Adrenal gland (tissue), 12 donors: Measurements from ENCODE around the gene TBX15. TPM values are rescaled to one million over a fixed set of nuclear protein-coding genes. Genes with fewer than 3 reads are reported as not detected.

ENCODE experiments used
- DNase-seq, 7 donors: peaks; one replicate each; pipeline ENCODE4 v3.0.0-alpha.2; 2019 to 2020
- H3K27ac ChIP-seq, 5 donors: fragments of 200-600 bp; sonication (generic) in 4 of 5; 1 replicate in 3 of 5; 2 replicates in 2 of 5; pipeline versions ENCODE4 v1.5.1 to v1.8.0; 2016 to 2020; ENCODE audit warnings: mild to moderate bottlenecking in 1 of 5
- H3K27me3 ChIP-seq: fragments of 200-600 bp; 2 replicates; pipeline ENCODE4 v1.8.0; 2021
- H3K36me3 ChIP-seq, 2 donors: fragments of 200-600 bp; replicated peaks in 1 of 2; 1 replicate in 1 of 2; 2 replicates in 1 of 2; pipeline versions ENCODE4 v1.5.1 to v1.8.0; 2018 to 2022
- H3K4me1 ChIP-seq, 2 donors: fragments of 200-600 bp; replicated peaks in 1 of 2; 1 replicate in 1 of 2; 2 replicates in 1 of 2; pipeline versions ENCODE4 v1.5.1 to v1.8.0; 2018 to 2021
- H3K4me3 ChIP-seq, 4 donors: fragments of 200-600 bp; sonication (generic) in 3 of 4; one replicate each; pipeline ENCODE4 v1.5.1; 2016 to 2018
- H3K9me3 ChIP-seq, 3 donors: fragments of 200-600 bp; sonication (generic) in 1 of 3; replicated peaks in 1 of 3; 1 replicate in 2 of 3; 2 replicates in 1 of 3; pipeline versions ENCODE4 v1.5.1 to v1.8.0; 2016 to 2021
- CTCF ChIP-seq, 6 experiments: fragments of 450-650 bp in 4 of 6; fragments of 200-600 bp in 2 of 6; sonication (generic) in 1 of 6; IDR thresholded peaks; 1 replicate in 5 of 6; 2 replicates in 1 of 6; pipeline versions ENCODE4 v1.5.1 to v1.8.0; 2016 to 2021; ENCODE audit warnings: antibody characterized with exemption in 6 of 6, mild to moderate bottlenecking in 2 of 6, moderate library complexity in 1 of 6
- POLR2A ChIP-seq, 2 donors: fragments of 450-650 bp; IDR thresholded peaks; one replicate each; pipeline ENCODE4 v1.6.1; 2017; ENCODE audit warnings: antibody characterized with exemption in 2 of 2, mild to moderate bottlenecking in 2 of 2, moderate library complexity in 1 of 2
- WGBS, 4 donors: extraction: QIAGEN DNeasy Blood & Tissue Kit in 2 of 4; methylation state at CpG; one replicate each; pipeline versions ENCODE4 v1.1.5 to v1.1.7; 2013 to 2017; 5-methylcytosine and 5-hydroxymethylcytosine counted together
- intact Hi-C, 2 donors: fragments of 100-400 bp; cut with DNase I; formaldehyde crosslinking; loops; one replicate each; pipeline versions ENCODE4 v1.14.1 to v1.15.0; 2022 to 2023
- polyA plus RNA-seq, 3 donors: library from polyadenylated mRNA; stranded (reverse); fragments of 200-250 nt in 2 of 3; fragments of 350-450 nt in 1 of 3; fragmentation: Illumina TruSeq in 1 of 3; extraction: RNeasy Lipid Tissue Mini Kit (QIAGEN cat#74804) in 1 of 3; gene quantifications; one replicate each; pipeline ENCODE4 v1.2.3, GENCODE V29; 2013 to 2014
- total RNA-seq, 9 donors: library from RNA; depleted of rRNA in 4 of 9; stranded (reverse); fragments of >200 nt in 4 of 9; fragments of 120-200 nt in 1 of 9; fragmentation: NEBNext Ultra II Directional in 1 of 9; extraction: Animal tissue kit (Norgen Biotek cat#: 25700) in 1 of 9; gene quantifications; one replicate each; pipeline versions ENCODE4 v1.1.0 to v1.2.4, GENCODE V29; 2013 to 2023
- donor health status: healthy with polysubstance abuse.
- donor health status: Bipolar disorder and iron deficiency.
- donor health status: DM: yes; HTN: yes; CAD: no.
- donor health status: DM: no; HTN: no; CAD: no.
- donor health status: DM: no; HTN: no; CAD: no.
- donor health status: DM: yes; HTN: yes; CAD: no.

TBX15 gene
- total and polyA plus RNA-seq, 12 donors = 0.06 to 0.48 (median 0.15) TPM; not detected in 2

DNA sequence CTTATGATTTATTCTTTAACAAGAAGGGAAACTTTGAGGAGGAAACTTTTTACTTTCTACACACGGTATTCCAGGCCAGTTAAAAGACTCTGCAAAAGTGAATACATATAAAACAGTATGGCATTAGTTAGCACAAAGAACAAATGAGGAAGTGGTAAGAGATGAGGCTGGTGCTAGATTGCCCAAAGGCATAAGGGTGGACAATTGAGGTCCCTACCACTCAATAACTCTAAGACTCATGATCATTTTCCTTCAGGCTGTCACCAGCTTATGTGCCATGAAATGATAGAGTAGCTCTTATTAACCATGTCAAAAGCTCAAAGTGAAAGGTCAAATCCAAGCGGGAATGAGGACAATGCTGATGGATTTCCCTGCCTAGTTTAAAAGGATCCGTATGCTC lies 124.5 kb downstream of the TBX15 start:
- no peak overlapping the region for H3K27ac ChIP-seq
- H3K27me3 ChIP-seq = no peaks in the 10 kb centered on the region
- DNase-seq = no peak
- intact Hi-C loops = no loop called here
- H3K4me3 ChIP-seq = no peak overlapping the region
- no peaks in the 10 kb centered on the region for H3K9me3 ChIP-seq
- H3K4me1 ChIP-seq = no peaks in the 10 kb centered on the region
- 55 to 72% (median 65%) methylated on average over 3 of the region's 3 CpGs for WGBS, 4 donors
- H3K36me3 ChIP-seq = no peaks in the 10 kb centered on the region
- TF ChIP-seq CTCF (IDR thresholded peaks at IDR 0.05) = no peak

- no peaks in the 10 kb centered on the region for H3K4me1 ChIP-seq
- no peaks in the 10 kb centered on the region for H3K9me3 ChIP-seq
- H3K27me3 ChIP-seq = no peaks in the 10 kb centered on the region
- H3K4me3 ChIP-seq = no peak overlapping the region
- intact Hi-C loops = no loop called here
- no peaks in the 10 kb centered on the region for H3K36me3 ChIP-seq
- H3K27ac ChIP-seq = no peak overlapping the region
- WGBS, 4 donors = 66 to 72% (median 70%) methylated on average over 2 of the region's 2 CpGs
- TF ChIP-seq POLR2A (IDR thresholded peaks at IDR 0.05) (no peak), CTCF (IDR thresholded peaks at IDR 0.05) (no peak)
- DNase-seq = no peak
These were observed 125.4 kb downstream of the TBX15 start for GRCh38 chr1:118862755-118863154.

DNA sequence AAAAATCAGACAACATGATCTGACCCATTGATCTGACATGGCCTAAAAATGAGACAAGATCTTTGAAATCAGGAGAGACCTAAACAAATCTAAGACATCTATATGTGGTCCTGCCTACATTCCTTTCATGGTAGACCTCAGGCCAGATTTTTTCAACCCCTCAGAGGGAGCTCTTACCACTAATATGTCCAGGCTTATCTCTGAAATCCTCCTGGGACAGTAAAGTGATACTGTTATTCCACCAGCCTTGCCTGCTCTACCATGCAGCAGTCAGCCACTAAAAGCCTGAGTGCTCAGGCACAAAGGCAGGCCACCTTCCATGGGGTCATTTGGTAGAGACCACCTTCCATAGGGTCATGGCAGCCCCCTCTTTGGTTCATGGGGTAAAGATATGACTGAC lies 126.9 kb downstream of the TBX15 start:
- no peaks in the 10 kb centered on the region for H3K4me1 ChIP-seq
- no peak for DNase-seq
- H3K4me3 ChIP-seq = no peak overlapping the region
- H3K27ac ChIP-seq = no peak overlapping the region
- no peaks in the 10 kb centered on the region for H3K36me3 ChIP-seq
- intact Hi-C loops = no loop called here
- H3K9me3 ChIP-seq = no peaks in the 10 kb centered on the region
- TF ChIP-seq POLR2A (IDR thresholded peaks at IDR 0.05) = no peak
- TF ChIP-seq CTCF (IDR thresholded peaks at IDR 0.05) = no peak
- no peaks in the 10 kb centered on the region for H3K27me3 ChIP-seq

DNA sequence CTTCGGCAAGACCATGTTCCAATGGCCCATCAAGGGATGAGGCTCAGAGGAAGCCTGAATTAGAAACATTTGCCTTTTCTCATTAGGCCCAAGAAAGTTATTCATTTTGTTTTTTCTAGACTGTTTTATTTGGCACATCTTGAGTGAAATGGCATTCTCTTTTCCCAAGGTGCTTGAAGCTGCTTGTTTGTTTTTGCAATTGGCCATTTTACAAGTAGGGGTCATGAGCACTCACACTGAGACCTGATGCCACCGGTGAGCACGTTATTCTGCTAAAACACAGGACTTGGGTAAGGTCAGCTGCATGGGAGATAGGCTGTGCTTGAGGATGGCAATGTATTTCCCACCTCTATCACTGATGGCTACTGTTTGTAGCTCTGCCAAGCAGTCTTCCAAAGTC lies 128.1 kb downstream of the TBX15 start:
- intact Hi-C loops = no loop called here
- H3K27me3 ChIP-seq = no peaks in the 10 kb centered on the region
- no peaks in the 10 kb centered on the region for H3K9me3 ChIP-seq
- H3K4me3 ChIP-seq = no peak overlapping the region
- no peak for TF ChIP-seq CTCF (IDR thresholded peaks at IDR 0.05)
- no peak for TF ChIP-seq POLR2A (IDR thresholded peaks at IDR 0.05)
- no peak for DNase-seq
- no peak overlapping the region for H3K27ac ChIP-seq
- H3K4me1 ChIP-seq = no peaks in the 10 kb centered on the region
- WGBS, 4 donors = 59 to 72% (median 63%) methylated on average over 3 of the region's 3 CpGs
- no peaks in the 10 kb centered on the region for H3K36me3 ChIP-seq
